NOMO-1 (cell line): ENCODE data around the gene GUCY1B1.
"Not testable (repeated sequence)": the region's sequence is repeated elsewhere in the genome, so short reads cannot be mapped to it uniquely, and the experiment has no call there.

Experiments used
- DNase-seq, 2 experiments: peaks; one replicate each; lab custom pipeline; 2025; ENCODE audit not compliant: unreplicated experiment in 2 of 2; lab: John Stamatoyannopoulos, UW

GUCY1B1 gene

GRCh38 chr4:155795991-155796390 lies 37.2 kb downstream of the GUCY1B1 start:
- no peak for DNase-seq

GRCh38 chr4:155797581-155797980 lies 38.8 kb downstream of the GUCY1B1 start:
- not testable (repeated sequence) for DNase-seq

DNA sequence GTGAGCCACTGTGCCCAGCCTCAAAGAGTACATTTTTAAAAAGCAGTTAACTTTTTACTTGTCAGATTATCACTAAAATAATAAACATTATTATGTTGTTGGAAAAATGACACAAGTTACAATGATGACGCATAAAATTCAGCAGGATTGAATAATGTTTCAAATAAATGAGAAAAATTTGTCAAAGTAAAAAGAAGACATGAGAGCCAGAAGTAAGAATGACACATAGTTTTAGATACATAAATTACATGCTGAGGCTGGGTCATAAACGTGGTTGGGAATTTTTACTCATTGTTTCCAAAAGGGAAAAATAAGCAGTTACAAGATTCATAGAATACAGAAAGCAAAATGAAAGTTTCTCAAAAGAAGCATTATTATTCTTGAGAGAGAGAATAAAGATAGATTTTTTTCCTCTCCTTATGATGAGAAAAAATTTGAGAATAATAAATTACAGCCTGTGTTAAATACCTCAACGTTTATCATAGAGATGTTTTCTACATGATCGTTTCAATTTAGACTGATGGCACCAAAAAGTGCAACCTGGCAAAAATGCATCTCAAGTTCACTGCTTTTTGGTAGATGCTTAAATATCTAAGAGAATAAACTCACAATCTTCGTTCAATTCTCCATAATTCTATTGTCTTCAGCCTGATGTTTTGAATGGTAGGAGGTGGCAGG lies 40.4 kb downstream of the GUCY1B1 start:
- DNase-seq = no peak

GRCh38 chr4:155799794-155800123 lies 40.9 kb downstream of the GUCY1B1 start:
- DNase-seq = no peak

DNA sequence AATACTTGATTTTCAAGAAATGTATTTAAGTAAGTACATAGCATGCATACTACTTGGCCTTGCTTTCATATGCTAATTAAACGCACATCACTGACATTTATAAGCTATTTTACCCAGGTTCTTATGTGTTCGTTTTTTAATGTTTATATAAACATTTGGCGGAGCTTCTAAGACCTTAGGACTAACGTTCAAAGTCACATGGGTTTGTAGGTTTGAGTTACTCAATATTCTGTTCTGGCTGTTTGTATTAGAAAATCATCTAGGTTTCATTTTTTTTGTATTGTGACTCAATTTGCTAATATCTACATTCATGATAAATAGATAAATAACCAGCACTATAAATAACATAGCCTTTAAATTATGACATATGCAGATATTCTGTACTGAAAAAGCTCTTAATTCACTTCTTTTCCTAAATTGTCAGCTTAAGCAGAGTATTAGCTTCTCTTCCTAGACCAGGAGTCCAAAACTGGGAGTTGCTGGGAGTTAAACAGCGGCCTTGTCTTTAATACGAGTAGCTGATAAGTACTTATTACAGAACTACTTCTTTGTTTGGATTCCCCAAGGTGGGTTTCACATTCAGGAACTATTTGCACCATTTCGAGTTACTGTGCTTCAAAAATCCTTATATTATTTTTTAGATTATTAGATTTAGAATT lies 42.0 kb downstream of the GUCY1B1 start:
- DNase-seq = no peak

DNA sequence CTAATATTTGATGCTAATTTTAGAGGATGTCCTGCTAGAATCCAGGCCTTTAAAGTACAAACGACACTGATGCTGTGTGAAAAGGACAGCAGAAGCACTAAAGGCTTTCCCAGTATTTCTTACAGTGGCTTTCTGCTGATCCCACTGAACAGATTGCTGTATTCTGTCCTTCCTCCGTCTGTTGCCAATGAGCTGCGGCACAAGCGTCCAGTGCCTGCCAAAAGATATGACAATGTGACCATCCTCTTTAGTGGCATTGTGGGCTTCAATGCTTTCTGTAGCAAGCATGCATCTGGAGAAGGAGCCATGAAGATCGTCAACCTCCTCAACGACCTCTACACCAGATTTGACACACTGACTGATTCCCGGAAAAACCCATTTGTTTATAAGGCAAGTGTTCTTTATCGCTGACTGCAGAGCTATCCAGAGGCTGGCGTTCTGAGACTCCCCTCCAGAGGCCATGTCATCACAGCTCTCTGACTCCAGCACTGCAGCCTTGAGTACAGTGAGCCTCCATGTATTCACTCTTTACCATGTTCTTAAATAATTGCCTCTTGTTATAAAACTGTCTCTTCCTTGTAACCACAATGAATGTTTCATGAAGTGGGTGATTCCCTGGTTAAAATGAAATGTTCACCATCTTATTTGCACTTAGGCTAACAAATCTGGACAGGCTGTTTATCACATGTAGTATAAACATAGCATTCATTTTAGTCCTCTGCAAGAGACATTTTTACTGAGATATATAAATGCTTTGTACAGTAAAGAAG lies 43.6 kb downstream of the GUCY1B1 start:
- no peak for DNase-seq

DNA sequence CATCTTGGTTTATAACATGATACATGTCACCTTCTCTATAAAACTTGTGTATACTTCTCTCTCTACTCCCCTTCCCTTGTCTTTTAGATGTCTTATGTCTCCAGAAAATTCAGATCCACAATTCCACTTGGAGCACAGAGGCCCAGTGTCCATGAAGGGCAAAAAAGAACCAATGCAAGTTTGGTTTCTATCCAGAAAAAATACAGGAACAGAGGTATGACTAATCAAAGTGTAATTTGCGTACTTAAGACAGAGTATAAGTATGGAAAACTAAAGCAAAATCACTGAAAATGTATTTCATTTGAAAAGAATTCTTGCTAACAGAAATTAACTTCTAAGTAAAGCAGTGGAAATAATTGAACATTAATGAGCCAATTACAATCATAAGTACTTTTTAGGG lies 46.2 kb downstream of the GUCY1B1 start:
- DNase-seq = no peak

GRCh38 chr4:155807021-155807420 lies 48.2 kb downstream of the GUCY1B1 start:
- DNase-seq = no peak

GRCh38 chr4:155809835-155810234 lies 51.0 kb downstream of the GUCY1B1 start:
- peak; percentile 34 to 87 for DNase-seq

GRCh38 chr4:155811083-155811482 lies 52.3 kb downstream of the GUCY1B1 start:
- DNase-seq = no peak

DNA sequence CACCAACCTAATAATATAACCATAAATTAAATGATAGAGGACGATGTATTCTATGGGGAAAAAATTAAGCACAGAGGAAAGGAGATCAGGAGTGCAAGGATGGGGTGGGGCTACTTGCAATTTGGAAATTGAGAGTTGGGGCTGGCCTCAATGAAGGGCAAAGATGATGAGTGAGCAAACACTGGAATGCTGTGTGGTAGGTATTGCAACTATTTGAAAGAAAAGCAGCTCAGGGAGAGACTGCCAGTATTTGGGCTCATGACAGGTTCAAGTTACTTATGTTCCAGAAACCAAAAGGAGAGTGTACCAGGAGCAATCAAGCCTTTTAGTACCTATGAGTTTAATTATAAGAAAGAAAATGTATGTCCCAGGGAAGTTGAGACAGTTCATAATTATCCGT lies 59.8 kb downstream of the GUCY1B1 start:
- no peak for DNase-seq

- no peak for DNase-seq
These were observed 60.2 kb downstream of the GUCY1B1 start for GRCh38 chr4:155819066-155819465.

- no peak for DNase-seq
These were observed 62.2 kb downstream of the GUCY1B1 start for GRCh38 chr4:155820887-155821518.

GRCh38 chr4:155822572-155822971 lies 63.8 kb downstream of the GUCY1B1 start:
- no peak for DNase-seq

- DNase-seq = no peak
These were observed 69.8 kb downstream of the GUCY1B1 start for GRCh38 chr4:155828628-155829027.

- DNase-seq = no peak
These were observed 73.8 kb downstream of the GUCY1B1 start for GRCh38 chr4:155832664-155833063.

DNA sequence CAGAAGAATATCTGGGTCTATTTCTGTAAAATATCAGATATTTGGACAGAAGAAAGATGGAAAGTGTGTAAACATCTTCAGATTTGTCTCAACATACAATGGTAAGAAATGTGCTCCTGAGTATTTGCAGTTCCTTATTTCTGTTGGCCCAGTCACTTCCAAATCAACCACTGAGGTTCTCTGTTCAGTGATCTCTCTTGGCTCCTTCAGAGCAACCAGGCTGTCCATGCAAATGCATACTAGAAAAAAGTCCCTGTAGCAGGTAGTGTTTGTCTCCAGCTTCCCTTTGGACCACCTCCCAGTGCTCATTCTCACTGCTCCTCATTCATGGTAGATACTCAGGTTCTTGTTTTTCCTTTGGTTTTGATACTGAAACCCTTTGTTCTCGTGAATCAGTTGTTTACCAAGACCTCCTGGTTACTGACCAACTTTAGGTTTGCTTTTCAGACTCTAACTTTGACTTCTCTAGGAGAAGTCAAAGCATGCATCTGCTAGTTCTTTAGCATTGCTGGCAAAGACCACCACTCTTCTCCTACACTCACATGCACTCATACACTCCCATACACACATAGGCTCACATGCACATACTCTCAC lies 78.5 kb downstream of the GUCY1B1 start:
- DNase-seq = no peak

DNA sequence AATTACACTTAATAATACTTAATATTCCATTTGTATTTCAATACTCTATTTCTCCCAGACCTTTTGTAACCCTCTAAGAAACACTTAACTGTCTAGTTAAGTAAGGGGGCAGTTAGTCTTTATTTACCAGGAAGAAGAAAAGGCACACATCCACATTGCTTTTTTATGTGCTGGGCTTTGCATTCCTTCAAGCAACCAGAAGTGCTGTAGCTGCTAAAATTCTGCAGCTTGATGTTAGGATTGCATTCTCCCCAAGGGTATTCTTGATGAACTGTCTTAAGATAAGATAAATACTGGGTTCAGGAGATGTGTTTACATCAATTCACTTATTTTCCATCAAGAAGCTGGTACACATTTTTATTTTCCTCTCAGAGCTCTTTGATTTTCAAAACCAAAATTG lies 83.3 kb downstream of the GUCY1B1 start:
- no peak for DNase-seq

DNA sequence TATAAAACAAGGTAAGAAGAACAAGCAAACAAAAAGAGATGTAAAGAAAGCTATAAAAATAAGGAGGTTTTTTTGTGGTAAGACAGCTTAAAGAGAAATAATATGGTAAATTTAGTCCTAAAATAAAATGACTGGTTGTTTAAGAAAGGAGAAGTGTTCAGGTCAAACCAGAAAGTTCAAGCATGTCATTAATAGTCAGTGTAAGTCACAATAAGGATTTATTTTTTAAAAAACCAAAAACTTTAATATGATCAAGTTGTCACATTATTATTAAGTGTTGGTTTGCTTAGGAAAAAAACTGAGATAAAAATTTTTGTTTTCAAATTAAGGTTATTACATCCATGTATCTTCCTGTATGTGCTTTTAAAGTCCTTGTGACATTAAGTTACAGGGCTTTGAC lies 88.1 kb downstream of the GUCY1B1 start:
- DNase-seq = no peak

GRCh38 chr4:155849042-155849441 lies 90.2 kb downstream of the GUCY1B1 start:
- no peak for DNase-seq

GRCh38 chr4:155853189-155853588 lies 94.4 kb downstream of the GUCY1B1 start:
- DNase-seq = no peak
